ENCODE measurements around the gene SNAP47. TPM values are rescaled to one million over a fixed set of nuclear protein-coding genes. Genes with fewer than 3 reads are reported as not detected.

Gene SNAP47
- polyA plus RNA-seq, 1 of the 3 experiments (the other 2 are of a cell fraction) = 45.6 TPM

- no peaks in the 10 kb centered on the region for H3K79me2 ChIP-seq (ENCODE audit: insufficient read depth)
- CTCF ChIA-PET = interaction anchor here (0.8 to 1.5 kb wide), 3 partner anchors 30 to 207 kb away, joined by 3 to 4 read pairs (median 3); no protein-coding TSS in a partner anchor
- peak; percentile 23 for DNase-seq
Observed at GRCh38 chr1:227792216-227793078, 57.2 kb downstream of the SNAP47 start.

GRCh38 chr1:227793079-227793947 lies 58.1 kb downstream of the SNAP47 start:
- CTCF ChIA-PET = interaction anchor here (0.8 to 1.5 kb wide), 5 partner anchors 30 to 252 kb away, joined by 3 to 7 read pairs (median 3); no protein-coding TSS in a partner anchor
- Histone ChIP-seq H3K27me3 (ENCODE audit: insufficient read depth) (no peaks in the 10 kb centered on the region), H3K9me3 (no peaks in the 10 kb centered on the region), H3K9ac (peak overlapping the region; percentile 16; the same call in 1 of the 2 replicates), H2AFZ (ENCODE audit: low read depth) (peak overlapping the region; percentile 68; the same call in 1 of the 2 replicates), H3K9me2 (no peaks in the 10 kb centered on the region), H3K4me1 (ENCODE audit: control insufficient read depth in 1 of 2, insufficient read depth in 2 of 2, low read depth in 1 of 2, low read length in 1 of 2) (peaks cover 17 to 36% of the 10 kb centered on the region in 2 experiments), H3K4me3 (ENCODE audit: low read depth in 2 of 2, low read length in 1 of 2) (no peak overlapping the region), H3K79me2 (ENCODE audit: insufficient read depth) (no peaks in the 10 kb centered on the region), H4K20me1 (ENCODE audit: insufficient read depth) (no peaks in the 10 kb centered on the region), H3K36me3 (replicated peaks in 1 of 2; ENCODE audit: control insufficient read depth in 1 of 2, insufficient read depth in 2 of 2, low read length in 1 of 2) (no peaks in the 10 kb centered on the region), H3K4me2 (peak overlapping the region; percentile 73; the same call in 1 of the 2 replicates), H3F3A (replicated peaks; ENCODE audit: insufficient read depth) (peaks cover 7% of the 10 kb centered on the region), H3K27ac (ENCODE audit: low read depth in 2 of 2, low read length in 1 of 2) (peak overlapping the region; percentile 57 to 79; a peak in 3 of 4 replicates)
- DNase-seq = no peak
- POLR2A ChIA-PET = no interaction called here
- WGBS (ENCODE audit: low lambda C conversion rate) = 75% methylated on average over 2 of the region's 10 CpGs
- no peak for TF ChIP-seq ZBTB33 (IDR thresholded peaks at IDR 0.05; ENCODE audit: borderline replicate concordance, low read depth)
- TF ChIP-seq GATA2 (CRISPR knock-in tag; IDR thresholded peaks at IDR 0.05) = no peak
- no peak for TF ChIP-seq YY1 (IDR thresholded peaks at IDR 0.05; ENCODE audit: low read depth)
- TF ChIP-seq USF2 (IDR thresholded peaks at IDR 0.05; ENCODE audit: borderline replicate concordance, low read depth, low read length) = no peak
- TF ChIP-seq POLR2AphosphoS5 (IDR thresholded peaks at IDR 0.05; ENCODE audit: low read depth, low read length) = no peak
- TF ChIP-seq RAD21 (IDR thresholded peaks at IDR 0.05; ENCODE audit: low read length) = no peak
- no peak for TF ChIP-seq NFIC (IDR thresholded peaks at IDR 0.05; ENCODE audit: borderline replicate concordance)
- TF ChIP-seq MAX (IDR thresholded peaks at IDR 0.05; ENCODE audit: low read depth) = no peak
- no peak for TF ChIP-seq MEF2A (IDR thresholded peaks at IDR 0.05; ENCODE audit: borderline replicate concordance, low read depth)

More at GRCh38 chr1:227792216-227793078, 57.2 kb downstream of the SNAP47 start:
- TF ChIP-seq USF2 (IDR thresholded peaks at IDR 0.05; ENCODE audit: borderline replicate concordance, low read depth, low read length) = no peak
- TF ChIP-seq CTCF (IDR thresholded peaks at IDR 0.05) = peak; percentile 22; the same call in 1 of the 2 replicates
- H3K4me3 ChIP-seq (ENCODE audit: low read depth in 2 of 2, low read length in 1 of 2) = no peak overlapping the region
- H3K9me2 ChIP-seq = no peaks in the 10 kb centered on the region
- H2AFZ ChIP-seq (ENCODE audit: low read depth) = no peak overlapping the region
- no peaks in the 10 kb centered on the region for H4K20me1 ChIP-seq (ENCODE audit: insufficient read depth)
- H3K9me3 ChIP-seq = no peaks in the 10 kb centered on the region
- H3K27ac ChIP-seq (ENCODE audit: low read depth in 2 of 2, low read length in 1 of 2) = no peak overlapping the region
- no peaks in the 10 kb centered on the region for H3K27me3 ChIP-seq (ENCODE audit: insufficient read depth)
- peaks cover 7% of the 10 kb centered on the region for H3F3A ChIP-seq (replicated peaks; ENCODE audit: insufficient read depth)
- H3K9ac ChIP-seq = no peak overlapping the region
- H3K4me1 ChIP-seq (ENCODE audit: control insufficient read depth in 1 of 2, insufficient read depth in 2 of 2, low read depth in 1 of 2, low read length in 1 of 2) = peaks cover 17 to 40% of the 10 kb centered on the region in 2 experiments
- no peaks in the 10 kb centered on the region for H3K36me3 ChIP-seq (replicated peaks in 1 of 2; ENCODE audit: control insufficient read depth in 1 of 2, insufficient read depth in 2 of 2, low read length in 1 of 2)
- 89% methylated on average over 12 of the region's 19 CpGs for WGBS (ENCODE audit: low lambda C conversion rate)
- POLR2A ChIA-PET = no interaction called here
- H3K4me2 ChIP-seq = no peak overlapping the region
